Measurements from ENCODE around the gene FLT4.

FLT4 gene

DNA sequence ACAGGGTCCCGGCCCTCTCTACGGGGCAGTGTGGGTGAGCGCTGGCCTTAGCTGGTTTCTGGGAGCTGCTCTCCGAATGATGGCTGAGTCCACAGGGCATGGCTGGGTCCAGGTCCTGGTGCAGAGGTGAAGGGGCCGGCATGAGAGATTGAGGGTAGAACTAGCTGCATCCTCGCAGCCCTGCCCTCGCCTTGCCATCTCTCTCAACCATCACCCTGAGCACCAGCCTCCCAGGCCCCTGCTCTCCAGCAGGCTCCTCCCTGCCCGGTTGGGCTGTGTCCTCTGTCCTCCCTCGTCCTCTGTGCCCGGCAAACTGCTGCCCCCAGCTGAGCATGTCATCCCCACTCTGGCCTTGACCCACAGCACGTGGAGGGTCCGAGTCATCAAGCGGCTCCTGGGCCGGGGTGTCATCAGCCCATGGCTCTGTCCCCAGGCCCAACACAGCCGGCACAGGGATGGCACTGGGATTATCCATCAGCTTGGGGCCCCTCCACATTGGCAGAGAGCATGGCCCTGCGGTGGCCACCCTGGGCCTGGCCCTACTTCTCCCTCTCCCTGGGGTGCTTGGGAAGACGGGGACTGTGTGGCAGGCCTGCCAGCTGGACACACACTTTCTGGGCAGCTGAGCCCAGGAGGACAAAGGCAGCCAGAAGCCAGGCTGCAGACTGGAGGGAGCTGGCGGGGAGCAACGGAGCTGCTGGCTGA lies 8.4 kb downstream of the FLT4 start:
- Histone ChIP-seq H3K79me2 (ENCODE audit: insufficient read depth, low read length) (no peaks in the 10 kb centered on the region), H3K27ac (ENCODE audit: low read depth, low read length) (no peak overlapping the region), H3K4me2 (ENCODE audit: low read depth, low read length, poor library complexity, severe bottlenecking) (no peak overlapping the region), H3K36me3 (ENCODE audit: low read length) (no peaks in the 10 kb centered on the region), H2AFZ (ENCODE audit: low read depth, low read length, severe bottlenecking) (no peak overlapping the region), H4K20me1 (ENCODE audit: low read depth, low read length) (no peaks in the 10 kb centered on the region), H3K9me2 (replicated peaks; ENCODE audit: insufficient read depth, low read length) (no peaks in the 10 kb centered on the region), H3K9me3 (ENCODE audit: insufficient read depth, low read length) (no peaks in the 10 kb centered on the region), H3K4me3 (ENCODE audit: insufficient read depth, low read length, poor library complexity, severe bottlenecking) (no peak overlapping the region), H3K27me3 (ENCODE audit: low read length) (no peaks in the 10 kb centered on the region), H3K9ac (ENCODE audit: low read length) (no peak overlapping the region), H3F3A (ENCODE audit: insufficient read depth) (no peaks in the 10 kb centered on the region)
- TF ChIP-seq EZH2phosphoT487 (conservative IDR thresholded peaks at IDR 0.05; ENCODE audit: low read length): no peak
- TF ChIP-seq, protein P1, sequence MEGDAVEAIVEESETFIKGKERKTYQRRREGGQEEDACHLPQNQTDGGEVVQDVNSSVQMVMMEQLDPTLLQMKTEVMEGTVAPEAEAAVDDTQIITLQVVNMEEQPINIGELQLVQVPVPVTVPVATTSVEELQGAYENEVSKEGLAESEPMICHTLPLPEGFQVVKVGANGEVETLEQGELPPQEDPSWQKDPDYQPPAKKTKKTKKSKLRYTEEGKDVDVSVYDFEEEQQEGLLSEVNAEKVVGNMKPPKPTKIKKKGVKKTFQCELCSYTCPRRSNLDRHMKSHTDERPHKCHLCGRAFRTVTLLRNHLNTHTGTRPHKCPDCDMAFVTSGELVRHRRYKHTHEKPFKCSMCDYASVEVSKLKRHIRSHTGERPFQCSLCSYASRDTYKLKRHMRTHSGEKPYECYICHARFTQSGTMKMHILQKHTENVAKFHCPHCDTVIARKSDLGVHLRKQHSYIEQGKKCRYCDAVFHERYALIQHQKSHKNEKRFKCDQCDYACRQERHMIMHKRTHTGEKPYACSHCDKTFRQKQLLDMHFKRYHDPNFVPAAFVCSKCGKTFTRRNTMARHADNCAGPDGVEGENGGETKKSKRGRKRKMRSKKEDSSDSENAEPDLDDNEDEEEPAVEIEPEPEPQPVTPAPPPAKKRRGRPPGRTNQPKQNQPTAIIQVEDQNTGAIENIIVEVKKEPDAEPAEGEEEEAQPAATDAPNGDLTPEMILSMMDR (IDR thresholded peaks at IDR 0.05; ENCODE audit: insufficient read depth, low read length, poor library complexity, severe bottlenecking): no peak

DNA sequence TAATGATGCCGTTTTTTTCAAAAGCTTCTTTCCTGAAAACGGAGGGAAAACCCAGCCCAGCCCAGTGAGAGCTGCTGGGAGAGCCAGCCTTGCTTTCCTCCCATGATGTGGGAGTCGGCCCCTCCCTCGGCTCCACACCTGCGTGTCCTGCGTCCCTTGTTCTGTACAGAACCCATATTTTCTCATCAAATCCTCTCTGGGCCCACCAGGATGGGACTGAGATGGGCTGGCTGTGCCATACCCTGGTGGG lies 8.9 kb downstream of the FLT4 start:
- H3K9ac ChIP-seq (ENCODE audit: low read length): no peak overlapping the region
- no peak overlapping the region for H3K4me3 ChIP-seq (ENCODE audit: insufficient read depth, low read length, poor library complexity, severe bottlenecking)
- H3K4me2 ChIP-seq (ENCODE audit: low read depth, low read length, poor library complexity, severe bottlenecking): no peak overlapping the region
- H3K9me2 ChIP-seq (replicated peaks; ENCODE audit: insufficient read depth, low read length): no peaks in the 10 kb centered on the region
- H3K79me2 ChIP-seq (ENCODE audit: insufficient read depth, low read length): no peaks in the 10 kb centered on the region
- no peaks in the 10 kb centered on the region for H3K9me3 ChIP-seq (ENCODE audit: insufficient read depth, low read length)
- H4K20me1 ChIP-seq (ENCODE audit: low read depth, low read length): no peaks in the 10 kb centered on the region
- H3K36me3 ChIP-seq (ENCODE audit: low read length): no peaks in the 10 kb centered on the region
- H3K27me3 ChIP-seq (ENCODE audit: low read length): no peaks in the 10 kb centered on the region
- TF ChIP-seq, protein P1 (IDR thresholded peaks at IDR 0.05; ENCODE audit: insufficient read depth, low read length, poor library complexity, severe bottlenecking): no peak
- no peak for TF ChIP-seq EZH2phosphoT487 (conservative IDR thresholded peaks at IDR 0.05; ENCODE audit: low read length)
- no peak overlapping the region for H2AFZ ChIP-seq (ENCODE audit: low read depth, low read length, severe bottlenecking)
- no peaks in the 10 kb centered on the region for H3F3A ChIP-seq (ENCODE audit: insufficient read depth)
- H3K27ac ChIP-seq (ENCODE audit: low read depth, low read length): no peak overlapping the region

DNA sequence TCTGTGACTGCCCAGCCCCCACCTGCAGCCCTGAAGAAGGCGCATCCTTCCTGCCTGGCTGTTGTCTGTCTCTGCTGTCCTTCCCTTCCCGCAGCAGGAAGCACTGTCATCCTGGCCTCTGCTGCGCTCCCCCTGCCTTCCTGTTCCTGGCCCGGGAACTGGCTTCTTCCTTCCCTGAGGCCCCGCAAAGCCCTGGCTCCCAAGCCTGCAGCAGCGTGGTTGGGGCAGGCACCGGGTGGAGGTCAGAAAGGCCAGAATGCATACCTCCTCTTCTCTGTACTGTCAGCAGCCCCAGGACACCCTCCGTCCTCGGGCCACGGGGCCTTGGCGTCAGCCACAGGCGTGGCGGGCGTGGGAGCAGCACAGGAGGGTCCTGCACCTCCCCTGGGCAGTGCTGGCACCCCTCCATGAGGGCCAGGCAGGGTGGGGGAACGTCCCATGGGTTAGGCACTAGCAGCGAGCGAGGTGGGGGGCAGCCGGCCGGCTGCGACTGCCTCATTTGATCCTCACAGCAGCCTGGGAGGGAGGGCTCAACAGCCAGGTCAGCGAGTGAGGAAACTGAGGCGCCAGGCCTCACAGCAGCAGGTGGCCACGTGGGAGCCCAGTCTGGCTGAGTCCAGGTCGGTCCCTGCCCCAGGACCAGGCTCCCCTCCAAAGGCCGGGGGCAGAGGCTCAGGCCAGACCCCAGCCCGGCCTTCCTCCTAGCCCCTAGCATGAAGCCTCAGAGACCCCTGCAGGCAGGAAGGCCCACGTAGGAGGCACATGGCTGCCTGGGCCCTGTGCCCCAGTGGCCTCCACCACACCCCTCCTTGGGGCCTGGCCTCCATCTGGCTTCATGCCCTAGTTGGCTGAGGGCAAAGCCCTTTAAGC lies 9.4 kb downstream of the FLT4 start:
- Histone ChIP-seq H3K9me3 (ENCODE audit: insufficient read depth, low read length) (no peaks in the 10 kb centered on the region), H2AFZ (ENCODE audit: low read depth, low read length, severe bottlenecking) (no peak overlapping the region), H3K4me2 (ENCODE audit: low read depth, low read length, poor library complexity, severe bottlenecking) (no peak overlapping the region), H3K9me2 (replicated peaks; ENCODE audit: insufficient read depth, low read length) (no peaks in the 10 kb centered on the region), H3K36me3 (ENCODE audit: low read length) (no peaks in the 10 kb centered on the region), H3K27ac (ENCODE audit: low read depth, low read length) (no peak overlapping the region), H3K79me2 (ENCODE audit: insufficient read depth, low read length) (no peaks in the 10 kb centered on the region), H4K20me1 (ENCODE audit: low read depth, low read length) (no peaks in the 10 kb centered on the region), H3K27me3 (ENCODE audit: low read length) (no peaks in the 10 kb centered on the region), H3K9ac (ENCODE audit: low read length) (no peak overlapping the region), H3F3A (ENCODE audit: insufficient read depth) (no peaks in the 10 kb centered on the region), H3K4me3 (ENCODE audit: insufficient read depth, low read length, poor library complexity, severe bottlenecking) (no peak overlapping the region)
- TF ChIP-seq EZH2phosphoT487 (conservative IDR thresholded peaks at IDR 0.05; ENCODE audit: low read length): no peak
- TF ChIP-seq, protein P1 (IDR thresholded peaks at IDR 0.05; ENCODE audit: insufficient read depth, low read length, poor library complexity, severe bottlenecking): no peak
